ENCODE data around the gene SLC27A4.

- TF ChIP-seq CTCF (IDR thresholded peaks at IDR 0.05) (no peak), POLR2A (IDR thresholded peaks at IDR 0.05) (no peak), POLR2AphosphoS5 (IDR thresholded peaks at IDR 0.05) (no peak)
Observed at GRCh38 chr9:128343855-128344254, 3.5 kb downstream of the SLC27A4 start.
